MM.1S (cell line): ENCODE measurements around the gene SENP1.
"Not testable (repeated sequence)": the region's sequence is repeated elsewhere in the genome, so short reads cannot be mapped to it uniquely, and the experiment has no call there.

Source experiments
- CTCF ChIP-seq: fragments of 300-600 bp; sonication (generic); IDR thresholded peaks from 2 replicates; pipeline ENCODE4 v1.5.1; 2016; ENCODE audit warnings: antibody characterized with exemption, low read length, mixed read lengths
- EZH2 ChIP-seq: fragments of 300-600 bp; sonication (generic); optimal IDR thresholded peaks from 2 replicates; pipeline ENCODE3; 2017; ENCODE audit warnings: low read depth, mild to moderate bottlenecking, antibody characterized with exemption, low read length, mixed read lengths
- EZH2phosphoT487 ChIP-seq: fragments of 300-600 bp; sonication (generic); IDR thresholded peaks from 2 replicates; pipeline ENCODE4 v1.6.1; 2018; ENCODE audit warnings: antibody characterized with exemption, low read length

GRCh38 chr12:48125542-48125941, 19.7 kb upstream of the SENP1 start:
- not testable (repeated sequence) for TF ChIP-seq CTCF, EZH2phosphoT487, EZH2
